ENCODE data around the gene PTPN12.
A peak's percentile ranks its signal among the peaks of the same experiment; 100 is the strongest.

PTPN12 gene

GRCh38 chr7:77662869-77663268, 125.8 kb downstream of the PTPN12 start:
- DNase-seq (ENCODE audit: low read depth in 2 of 2), result no peak

- DNase-seq (ENCODE audit: low read depth in 2 of 2), result no peak
Observed at GRCh38 chr7:77664715-77665114, 127.6 kb downstream of the PTPN12 start.

- DNase-seq (ENCODE audit: low read depth in 2 of 2), result no peak
Observed at GRCh38 chr7:77665161-77665560, 128.1 kb downstream of the PTPN12 start.

GRCh38 chr7:77667459-77668086, 130.5 kb downstream of the PTPN12 start:
- DNase-seq (ENCODE audit: low read depth in 2 of 2), result no peak

- no peak for DNase-seq (ENCODE audit: low read depth in 2 of 2)
Observed at GRCh38 chr7:77674878-77675277, 137.8 kb downstream of the PTPN12 start.

- DNase-seq (ENCODE audit: low read depth in 2 of 2), result no peak
Observed at GRCh38 chr7:77679608-77680007, 142.5 kb downstream of the PTPN12 start.

- DNase-seq (ENCODE audit: low read depth in 2 of 2), result no peak
Observed at GRCh38 chr7:77680266-77680665, 143.2 kb downstream of the PTPN12 start.

GRCh38 chr7:77684030-77684429, 146.9 kb downstream of the PTPN12 start:
- DNase-seq (ENCODE audit: low read depth in 2 of 2), result no peak

- no peak for DNase-seq (ENCODE audit: low read depth in 2 of 2)
Observed at GRCh38 chr7:77685233-77685632, 148.1 kb downstream of the PTPN12 start.

GRCh38 chr7:77687100-77687746, 150.1 kb downstream of the PTPN12 start:
- no peak for DNase-seq (ENCODE audit: low read depth in 2 of 2)

- peak in 1 of 2 donors; percentile 4 for DNase-seq (ENCODE audit: low read depth in 2 of 2)
Observed at GRCh38 chr7:77687747-77688144, 150.7 kb downstream of the PTPN12 start.
